RCC 7860 (cell line): ENCODE data around the gene ZNF112.

Experiments
- DNase-seq: peaks from one replicate; pipeline ENCODE4 v3.0.0-alpha.2; 2015; ENCODE audit warnings: low spot score
- FAIRE-seq: peaks from 2 replicates; lab custom pipeline; 2012; peaks lifted over from hg19 to GRCh38; lab: Jason Lieb, UNC

ZNF112 gene

GRCh38 chr19:44284968-44285367 lies 71.5 kb downstream of the ZNF112 start:
- no peak for DNase-seq
- no peak for FAIRE-seq

GRCh38 chr19:44282846-44283245 lies 73.6 kb downstream of the ZNF112 start:
- DNase-seq (no peak), FAIRE-seq (no peak)

GRCh38 chr19:44280916-44281315 lies 75.6 kb downstream of the ZNF112 start:
- FAIRE-seq (no peak), DNase-seq (no peak)

GRCh38 chr19:44278181-44278690 lies 78.2 kb downstream of the ZNF112 start:
- FAIRE-seq: no peak
- DNase-seq: no peak

- DNase-seq (no peak), FAIRE-seq (no peak)
Observed at GRCh38 chr19:44277331-44277730, 79.1 kb downstream of the ZNF112 start.
